LHCN-M2 (cell line): Measurements from ENCODE around the gene UVRAG. TPM values are rescaled to one million over a fixed set of nuclear protein-coding genes. Genes with fewer than 3 reads are reported as not detected.
A peak's percentile ranks its signal among the peaks of the same experiment; 100 is the strongest.

Source experiments
- DNase-seq: peaks from one replicate; pipeline ENCODE4 v3.0.0-alpha.2; 2012; ENCODE audit warnings: low read depth
- total RNA-seq: library from RNA; depleted of rRNA; stranded (reverse); fragments of >200 nt; gene quantifications from 2 replicates; pipeline ENCODE4 v1.2.3, GENCODE V29; 2014

The UVRAG gene
- total RNA-seq, 1 experiment from 2014 or later, result 12.2 TPM

DNA sequence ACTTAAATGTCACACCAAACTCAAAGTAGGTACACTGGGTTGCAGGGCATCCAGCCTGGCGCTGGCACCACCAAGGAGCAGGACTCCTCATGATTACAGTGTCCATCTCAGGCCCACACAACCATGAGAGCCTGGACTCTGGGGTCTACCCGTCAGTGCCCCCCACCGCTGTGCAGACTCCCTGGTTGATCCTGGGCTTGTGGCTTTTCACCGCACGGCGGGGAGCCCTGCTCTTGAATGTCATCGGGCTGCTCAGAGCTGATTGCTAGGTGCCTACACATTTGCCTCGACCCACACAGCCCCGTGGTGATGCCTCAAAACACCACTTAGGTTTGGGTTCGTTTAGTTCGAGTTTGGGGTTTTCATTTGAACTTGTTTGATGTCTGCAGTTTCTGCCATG, 328.3 kb downstream of the UVRAG start:
- no peak for DNase-seq

GRCh38 chr11:76147106-76147740, 332.2 kb downstream of the UVRAG start:
- DNase-seq, result no peak

GRCh38 chr11:76148231-76148630, 333.2 kb downstream of the UVRAG start:
- no peak for DNase-seq

DNA sequence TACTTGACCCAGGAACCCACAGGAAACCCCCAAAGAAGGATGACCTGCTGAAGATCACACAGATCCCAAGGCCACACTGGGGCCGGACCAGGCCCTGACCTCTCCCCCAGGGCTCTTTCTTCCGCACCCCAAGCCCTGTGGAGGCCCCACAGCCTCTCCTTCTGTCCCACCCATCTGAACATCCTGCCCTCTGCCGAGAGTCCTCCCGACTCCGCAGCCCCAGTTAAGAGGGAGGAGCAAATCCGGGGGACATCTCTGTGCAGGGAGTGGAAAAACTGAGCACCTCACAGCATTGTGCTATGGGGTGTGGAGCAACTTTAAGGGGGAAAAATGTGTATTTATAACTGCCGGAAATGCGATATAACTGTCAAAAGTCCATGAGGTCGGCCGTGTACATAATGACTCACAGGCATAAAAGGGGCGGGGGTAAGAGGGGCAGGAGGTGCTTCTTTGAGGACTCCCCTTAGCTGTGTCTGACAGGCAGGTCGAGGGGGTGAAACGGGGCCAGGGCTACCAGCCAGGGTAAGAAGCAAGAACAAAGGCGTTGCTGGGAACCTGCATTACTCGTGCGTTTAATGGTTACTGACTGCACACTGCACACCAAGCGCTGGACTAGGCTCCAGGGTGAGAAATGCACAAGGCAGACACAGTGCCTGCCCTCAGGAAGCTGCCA, 334.1 kb downstream of the UVRAG start:
- DNase-seq, result no peak

GRCh38 chr11:76149713-76150112, 334.7 kb downstream of the UVRAG start:
- no peak for DNase-seq

DNA sequence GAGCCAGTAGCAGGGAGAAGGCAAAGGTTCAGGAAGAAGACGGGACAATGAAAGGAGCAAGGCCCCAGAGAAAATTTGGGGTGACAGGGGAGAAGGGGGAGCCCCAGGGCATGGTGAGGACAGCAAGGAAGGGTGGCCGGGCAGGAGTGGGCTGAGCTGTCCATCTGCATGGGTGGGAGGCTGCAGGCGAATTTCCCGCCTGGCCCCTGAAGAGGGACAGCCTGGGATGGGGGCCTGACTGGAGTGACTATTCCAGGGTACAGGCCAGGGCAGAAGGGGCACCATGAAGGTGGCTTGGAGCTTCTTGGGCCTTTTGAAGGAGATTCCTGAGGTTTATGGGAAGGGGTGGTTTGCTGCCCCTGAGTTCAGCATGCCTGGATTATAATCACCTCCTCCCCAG, 335.1 kb downstream of the UVRAG start:
- no peak for DNase-seq

DNA sequence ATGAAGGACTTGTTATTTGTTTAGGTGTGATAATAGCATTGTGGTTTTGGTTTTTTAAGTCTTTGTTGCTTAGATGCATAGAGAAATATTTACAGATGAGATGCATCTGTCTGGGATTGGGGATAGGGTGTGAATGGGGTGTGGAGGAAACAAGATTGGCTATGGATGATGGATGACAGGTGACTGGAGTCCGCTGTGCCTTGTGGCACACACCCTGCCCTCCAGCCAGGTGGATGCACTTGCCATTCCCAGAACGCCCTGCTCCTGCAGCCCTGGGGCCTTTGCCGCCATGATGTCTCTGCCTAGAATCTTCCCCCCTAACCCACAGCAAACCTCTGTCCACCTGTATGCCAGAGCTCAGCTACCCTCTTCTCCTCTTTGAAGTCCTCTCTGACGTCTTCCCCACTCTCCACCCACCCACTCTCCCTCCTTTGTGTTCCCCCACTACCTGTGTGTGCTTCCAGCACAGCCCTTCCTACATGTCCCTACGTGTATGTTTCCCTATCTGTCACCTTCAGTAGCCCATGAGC, 336.6 kb downstream of the UVRAG start:
- no peak for DNase-seq

DNA sequence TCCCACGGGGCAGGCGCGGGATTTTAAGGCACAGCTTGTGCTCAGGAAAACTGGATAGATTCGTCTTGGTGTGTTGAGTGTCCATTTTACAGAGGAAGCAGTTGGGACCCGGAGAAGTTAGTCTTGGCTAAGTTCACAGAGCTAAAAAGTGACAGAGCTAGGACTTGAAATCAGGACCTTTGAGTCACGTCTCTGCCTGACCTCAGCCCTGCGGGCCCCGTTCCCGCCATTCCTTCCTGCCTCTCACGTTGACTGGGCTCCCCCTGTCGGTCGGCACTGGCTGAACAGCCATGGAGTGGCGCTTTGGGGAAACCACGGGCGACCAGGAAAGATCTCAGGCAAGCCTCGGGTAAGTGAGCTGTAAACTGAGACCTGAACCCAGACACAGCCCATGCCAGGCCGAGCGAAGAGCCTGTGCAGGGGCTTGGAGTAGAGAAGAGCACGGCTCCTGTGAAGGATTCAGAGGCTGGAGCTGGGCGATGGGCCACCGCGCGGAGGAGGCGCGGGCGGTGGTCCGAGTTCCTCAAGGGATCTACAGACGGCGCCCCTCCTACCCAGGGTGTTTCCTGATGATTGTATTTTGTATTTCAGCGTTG, 337.2 kb downstream of the UVRAG start:
- DNase-seq, result peak; percentile 67

DNA sequence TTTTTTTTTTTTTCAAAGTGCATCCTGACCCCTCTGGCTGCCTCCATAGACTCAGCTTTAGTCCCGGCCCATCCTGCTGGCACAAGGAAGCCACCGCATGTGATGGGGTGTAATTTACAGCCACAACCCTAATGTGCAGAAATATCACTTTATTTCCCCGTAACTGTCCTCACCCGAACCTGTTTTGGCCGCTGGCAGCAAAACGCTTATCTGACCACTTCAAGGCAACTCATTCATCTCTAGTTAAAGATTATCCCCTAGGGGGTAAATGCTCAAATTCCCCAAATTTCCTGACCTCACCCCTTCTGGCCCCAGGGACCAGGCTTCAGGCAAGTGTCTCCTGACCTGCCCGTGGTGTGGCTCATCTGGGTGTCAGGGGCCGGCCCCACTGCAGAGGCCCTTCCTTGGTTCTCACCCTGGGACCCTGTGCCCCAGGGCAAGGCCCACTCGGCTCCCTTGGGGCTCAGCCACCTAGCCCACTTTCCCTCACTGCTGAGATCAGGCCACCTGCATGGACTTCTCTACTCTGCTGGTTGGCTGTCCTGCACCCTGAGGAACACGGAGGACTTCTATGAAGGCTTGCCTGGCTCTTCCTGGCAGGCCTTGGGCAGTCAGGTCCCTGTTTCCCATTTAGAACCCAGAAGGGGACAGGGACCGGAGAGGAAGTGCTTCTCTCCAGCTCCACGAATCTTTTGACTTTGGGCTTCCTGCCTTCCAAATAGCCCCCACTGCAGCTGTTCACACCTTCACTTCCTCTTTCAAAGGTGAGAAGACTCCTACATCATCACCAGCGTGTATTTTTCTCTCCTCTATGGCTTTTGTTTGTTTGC, 337.9 kb downstream of the UVRAG start:
- no peak for DNase-seq

- DNase-seq, result no peak
These were observed 338.5 kb downstream of the UVRAG start for GRCh38 chr11:76153571-76153923.

DNA sequence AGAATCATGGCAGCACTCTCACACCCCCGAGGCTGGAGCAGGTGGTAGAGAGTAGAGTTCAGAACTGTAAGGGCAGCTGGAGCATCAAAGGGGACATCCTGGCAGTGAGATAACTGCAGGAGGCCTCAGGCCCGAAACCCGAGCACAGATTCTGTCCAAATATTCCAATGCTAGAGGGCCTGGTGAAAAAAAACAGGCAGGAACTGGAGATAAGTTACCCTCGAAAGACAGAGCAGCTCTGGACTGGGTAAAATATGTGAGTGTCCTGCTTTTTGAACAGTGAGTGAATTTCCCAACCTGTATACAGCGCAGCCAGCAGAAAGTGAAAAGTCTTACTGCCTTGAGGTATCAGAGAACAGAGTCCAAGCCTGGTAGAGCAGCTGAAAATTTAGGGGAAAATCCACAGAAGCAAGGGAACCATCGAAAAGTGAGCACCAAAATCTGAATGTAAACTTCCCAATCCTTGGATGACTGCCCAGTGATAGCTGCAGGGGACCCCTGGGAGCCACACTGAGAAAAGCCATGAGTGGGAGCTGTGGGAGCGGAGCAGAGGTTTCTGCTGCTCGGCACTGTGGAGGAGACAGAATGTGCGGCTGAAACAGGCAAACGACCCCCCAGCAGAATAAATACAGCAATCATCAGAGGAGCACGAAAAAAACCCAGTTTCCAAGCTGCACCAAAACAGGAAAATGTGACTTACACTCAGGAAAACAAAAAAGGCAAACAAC, 340.7 kb downstream of the UVRAG start:
- no peak for DNase-seq

DNA sequence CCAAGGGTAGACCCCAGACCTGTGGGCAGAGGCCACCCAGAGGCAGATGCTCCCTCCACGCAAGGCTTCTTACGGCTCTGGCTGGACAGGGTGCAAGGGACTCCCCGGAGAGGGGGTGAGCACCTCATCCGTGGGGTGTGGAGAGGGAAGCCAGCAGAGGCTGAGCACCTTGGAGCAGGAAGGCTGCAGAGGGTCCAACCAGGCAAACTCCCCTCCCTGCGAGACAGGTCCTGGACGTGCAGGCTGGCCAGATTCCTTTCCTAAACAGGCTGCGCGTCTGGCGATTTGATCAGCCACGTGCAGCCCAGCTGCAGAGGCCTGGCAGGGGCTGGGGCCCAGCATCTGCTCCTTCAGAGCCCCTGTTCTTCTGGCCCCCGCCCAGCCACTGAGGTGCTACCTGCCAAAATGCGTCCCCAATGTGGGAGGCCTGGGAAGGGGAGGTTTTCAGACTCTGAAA, 342.0 kb downstream of the UVRAG start:
- DNase-seq, result no peak

DNA sequence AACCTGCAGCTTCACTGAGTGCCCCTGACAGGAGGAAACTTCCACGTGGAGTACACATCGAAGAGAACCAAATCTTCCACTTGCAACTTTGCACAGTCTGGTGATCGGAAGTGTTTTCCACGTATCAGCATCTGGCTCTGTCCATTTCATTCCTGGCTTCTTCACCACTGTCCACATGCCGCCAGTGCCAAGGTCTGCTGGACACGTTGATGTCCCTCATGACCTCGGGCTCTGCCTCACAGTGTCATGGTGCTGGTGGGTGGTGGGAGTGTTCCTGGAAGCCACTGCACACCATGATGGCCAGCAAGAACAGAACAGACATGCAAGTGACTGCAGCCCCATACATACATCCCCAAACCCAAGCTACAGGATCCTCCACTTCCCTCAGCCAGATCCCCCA, 342.9 kb downstream of the UVRAG start:
- DNase-seq, result no peak

- no peak for DNase-seq
These were observed 343.6 kb downstream of the UVRAG start for GRCh38 chr11:76158394-76159302.

DNA sequence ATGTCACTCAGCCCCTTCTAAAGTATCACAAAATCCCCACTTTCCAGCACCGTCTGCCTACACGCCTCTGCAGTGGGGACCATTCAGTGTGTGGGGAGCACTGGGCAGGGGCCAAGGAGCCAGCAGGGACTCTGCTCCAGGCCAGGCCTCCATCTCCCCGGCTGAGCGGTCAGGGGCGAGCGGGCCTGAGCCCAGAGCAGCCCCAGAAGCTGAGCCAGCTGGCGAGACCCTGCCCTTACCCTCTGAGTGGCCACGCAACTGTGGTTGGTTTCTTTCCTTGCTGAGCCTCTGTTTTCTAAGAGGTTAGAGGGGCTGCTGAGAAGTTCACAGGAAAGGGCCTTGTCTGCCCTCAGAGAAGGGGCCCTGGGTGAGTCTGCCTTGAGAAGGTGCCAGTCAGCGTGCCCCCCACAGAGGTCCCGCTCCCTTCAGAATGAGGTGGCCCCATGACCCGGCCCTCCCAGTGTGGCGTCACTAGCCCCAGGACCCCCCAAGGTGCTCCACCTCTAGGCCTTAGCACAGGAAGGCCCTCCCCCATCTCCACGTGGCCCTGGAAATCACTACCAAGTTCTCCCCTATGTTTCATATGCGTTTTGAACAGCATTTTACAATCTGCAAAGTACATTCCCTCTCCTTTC, 344.4 kb downstream of the UVRAG start:
- DNase-seq, result no peak

- no peak for DNase-seq
These were observed 345.1 kb downstream of the UVRAG start for GRCh38 chr11:76159983-76160661.

DNA sequence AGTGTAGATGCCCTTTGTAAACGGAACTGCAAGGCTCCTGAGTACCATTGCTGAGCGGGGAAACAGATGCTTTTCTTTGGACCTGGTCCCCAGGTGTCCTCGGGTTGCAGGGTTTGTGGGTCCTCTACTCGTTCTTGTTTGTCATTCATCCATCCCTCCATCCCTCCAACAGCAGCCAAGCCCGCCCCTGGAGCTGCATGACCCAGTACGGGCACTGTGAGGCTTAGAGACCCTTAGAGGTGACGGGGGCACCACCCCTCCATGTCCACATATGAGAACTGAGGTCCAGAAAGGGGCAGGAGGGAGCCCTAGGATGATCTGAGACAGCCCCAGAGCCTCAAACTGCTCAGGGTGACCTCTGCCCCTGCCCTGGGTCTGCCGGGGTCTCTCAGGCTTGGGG, 345.8 kb downstream of the UVRAG start:
- DNase-seq, result no peak

DNA sequence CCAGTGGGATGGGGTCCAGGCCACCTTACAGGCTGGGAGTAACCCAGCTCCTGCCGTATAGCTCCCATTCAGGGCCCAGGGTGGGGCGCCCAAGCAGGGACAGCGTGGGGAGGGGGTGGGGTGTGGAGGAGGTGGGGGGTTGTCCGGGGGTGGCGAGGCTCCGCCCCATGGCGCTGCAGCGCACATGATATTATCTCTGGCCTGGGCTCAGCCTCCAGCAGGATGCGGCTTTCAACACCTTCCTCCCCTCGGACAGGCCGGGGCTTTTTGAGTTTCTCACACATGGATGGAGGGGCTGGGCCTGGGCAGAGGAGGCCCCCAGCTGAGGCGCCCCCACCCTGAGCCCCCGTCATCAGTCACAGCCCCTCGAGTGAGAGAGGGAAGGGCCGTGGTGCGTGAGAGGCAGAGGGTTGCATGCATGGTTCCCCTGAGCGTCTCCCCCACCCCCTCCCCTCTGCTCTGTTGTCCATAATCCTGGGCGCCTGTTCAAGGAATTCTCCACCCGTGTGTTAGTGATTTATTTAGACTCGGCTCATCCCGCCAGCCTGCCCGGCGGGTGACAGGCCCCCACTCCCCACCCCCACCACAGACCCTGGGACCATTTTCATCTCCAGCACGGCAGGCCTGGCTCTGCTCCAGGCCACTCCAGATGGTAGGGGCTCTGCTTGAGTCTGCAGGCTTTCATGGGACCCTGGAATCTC, 346.4 kb downstream of the UVRAG start:
- no peak for DNase-seq
